HPDE6-E6E7 (cell line): ENCODE measurements around the gene MIXL1.
"Not testable (repeated sequence)": the region's sequence is repeated elsewhere in the genome, so short reads cannot be mapped to it uniquely, and the experiment has no call there.

Experiments used
- DNase-seq: peaks from one replicate; pipeline ENCODE4 v3.0.0; 2011; ENCODE audit warnings: missing footprints; ENCODE audit errors: extremely low spot score

MIXL1 gene

DNA sequence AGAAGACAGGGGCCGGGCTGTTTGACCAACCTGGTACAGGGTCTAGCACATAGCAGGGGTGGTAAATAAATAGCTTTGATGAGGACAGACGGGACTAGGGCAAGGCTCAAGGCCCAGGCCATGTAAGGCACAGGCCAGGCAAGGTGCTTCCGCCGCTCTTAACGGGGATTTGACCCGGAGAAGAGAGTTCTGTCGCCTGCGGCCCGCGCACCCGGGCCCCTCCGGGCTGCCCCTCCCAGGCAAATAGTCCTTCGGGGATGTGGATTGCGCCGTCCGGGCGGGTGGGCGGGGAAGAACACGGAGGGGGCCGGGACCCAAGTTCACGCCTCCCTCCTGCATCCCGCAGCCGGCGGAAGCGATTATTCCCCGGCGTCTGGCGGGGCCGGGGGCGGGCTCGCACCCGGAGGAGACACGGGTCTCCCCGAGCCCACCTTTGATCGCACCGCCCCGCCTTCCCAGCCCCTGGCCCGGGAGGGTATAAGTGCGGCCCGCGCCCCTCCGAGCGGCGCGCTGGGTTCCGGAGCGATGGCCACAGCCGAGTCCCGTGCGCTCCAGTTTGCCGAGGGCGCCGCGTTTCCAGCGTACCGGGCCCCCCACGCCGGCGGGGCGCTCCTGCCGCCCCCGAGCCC lies at the start of gene MIXL1:
Gene MIXL1, plus strand, starts transcription at position 508 of the 629 bp plus-strand sequence. Its CDS starts 18 bp downstream, at position 526.
- DNase-seq = no peak

DNA sequence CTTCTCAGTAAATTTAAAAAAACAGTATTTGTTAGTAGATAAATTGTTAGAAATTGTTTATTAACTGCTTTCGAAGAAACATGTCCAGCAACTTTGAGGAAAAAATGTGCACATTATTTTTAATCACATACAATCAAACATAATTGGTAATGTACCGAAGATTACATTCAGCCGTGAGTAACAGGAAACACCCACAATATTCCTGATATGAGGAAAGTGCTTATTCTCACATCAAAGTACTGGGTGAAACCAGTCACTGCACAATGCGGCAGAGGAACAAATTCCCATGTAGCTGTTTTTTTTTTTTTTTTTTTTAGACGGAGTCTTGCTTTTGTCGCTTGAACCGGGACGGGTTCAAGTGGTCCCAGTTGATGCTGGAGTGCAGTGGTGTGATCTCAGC lies 46.6 kb upstream of the MIXL1 start:
- DNase-seq = no peak

DNA sequence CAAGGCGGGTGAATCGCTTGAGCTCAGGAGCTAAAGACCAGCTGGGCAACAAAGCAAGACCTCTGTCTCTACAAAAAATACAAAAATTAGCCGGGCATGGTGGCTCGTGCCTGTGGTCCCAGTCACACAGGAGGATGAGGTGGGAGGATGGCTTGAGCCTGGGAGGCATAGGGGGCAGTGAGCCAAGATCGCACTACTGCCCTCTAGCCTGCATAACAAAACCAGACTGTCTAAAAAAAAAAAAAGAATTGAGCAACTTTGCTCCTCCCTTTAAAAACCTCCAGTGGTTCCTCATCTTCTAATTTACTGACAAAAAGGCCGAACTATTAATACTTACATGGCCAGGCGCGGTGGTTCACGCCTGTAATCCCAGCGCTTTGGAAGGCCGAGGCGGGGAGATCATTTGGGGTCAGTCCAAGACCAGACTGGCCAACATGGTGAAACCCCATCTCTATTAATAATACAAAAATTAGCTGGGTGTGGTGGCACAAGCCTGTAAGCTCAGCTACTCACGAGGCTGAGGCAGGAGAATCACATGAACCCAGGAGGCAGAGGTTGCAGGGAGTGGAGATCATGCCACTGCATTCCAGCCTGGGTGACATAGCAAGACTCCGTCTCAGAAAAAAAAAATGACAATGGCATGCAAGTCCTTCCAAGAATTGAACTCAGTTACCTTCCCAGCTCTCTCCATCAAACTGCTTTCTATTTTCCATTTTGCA lies 41.3 kb upstream of the MIXL1 start:
- no peak for DNase-seq

DNA sequence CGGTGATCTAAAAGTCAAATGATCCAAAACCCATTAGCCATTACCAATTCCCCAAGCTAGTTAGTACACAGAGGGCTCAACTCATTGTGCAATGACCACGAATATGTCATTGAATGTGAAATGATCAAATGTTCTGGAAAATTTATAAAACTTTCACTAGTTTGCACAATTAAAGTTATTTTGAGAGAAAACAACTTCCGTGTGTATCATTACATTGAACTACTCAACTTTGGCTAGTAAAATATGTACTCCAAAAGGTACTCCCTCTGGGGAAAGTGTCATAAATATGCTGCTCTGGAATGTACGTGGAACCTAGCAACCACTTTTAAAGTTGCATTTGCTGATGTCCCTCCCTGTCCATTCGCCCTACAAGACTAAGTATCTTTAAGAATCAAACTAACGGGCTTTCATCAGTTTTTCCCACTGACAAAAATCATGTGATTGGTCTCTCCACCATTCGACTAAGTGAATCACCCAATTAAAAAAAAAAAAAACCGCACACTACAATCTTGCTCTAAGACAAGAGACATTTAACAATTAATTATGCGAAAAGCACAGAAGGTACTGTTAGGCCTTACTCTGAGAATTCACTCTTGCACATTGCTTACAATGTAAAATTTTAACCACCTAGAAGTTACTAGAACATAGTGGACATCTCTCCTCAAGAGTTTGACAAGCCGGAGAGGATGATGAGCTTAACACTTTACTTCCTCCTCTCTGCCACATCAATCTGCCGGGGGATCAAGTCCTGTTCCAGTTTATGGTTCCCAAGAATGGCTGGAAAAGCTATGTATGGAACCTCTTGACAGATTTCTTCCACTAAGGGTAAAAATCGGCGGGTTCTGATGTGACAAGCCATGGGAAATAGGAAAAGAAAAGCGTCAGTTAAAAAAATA lies 38.1 kb upstream of the MIXL1 start:
- DNase-seq = no peak

DNA sequence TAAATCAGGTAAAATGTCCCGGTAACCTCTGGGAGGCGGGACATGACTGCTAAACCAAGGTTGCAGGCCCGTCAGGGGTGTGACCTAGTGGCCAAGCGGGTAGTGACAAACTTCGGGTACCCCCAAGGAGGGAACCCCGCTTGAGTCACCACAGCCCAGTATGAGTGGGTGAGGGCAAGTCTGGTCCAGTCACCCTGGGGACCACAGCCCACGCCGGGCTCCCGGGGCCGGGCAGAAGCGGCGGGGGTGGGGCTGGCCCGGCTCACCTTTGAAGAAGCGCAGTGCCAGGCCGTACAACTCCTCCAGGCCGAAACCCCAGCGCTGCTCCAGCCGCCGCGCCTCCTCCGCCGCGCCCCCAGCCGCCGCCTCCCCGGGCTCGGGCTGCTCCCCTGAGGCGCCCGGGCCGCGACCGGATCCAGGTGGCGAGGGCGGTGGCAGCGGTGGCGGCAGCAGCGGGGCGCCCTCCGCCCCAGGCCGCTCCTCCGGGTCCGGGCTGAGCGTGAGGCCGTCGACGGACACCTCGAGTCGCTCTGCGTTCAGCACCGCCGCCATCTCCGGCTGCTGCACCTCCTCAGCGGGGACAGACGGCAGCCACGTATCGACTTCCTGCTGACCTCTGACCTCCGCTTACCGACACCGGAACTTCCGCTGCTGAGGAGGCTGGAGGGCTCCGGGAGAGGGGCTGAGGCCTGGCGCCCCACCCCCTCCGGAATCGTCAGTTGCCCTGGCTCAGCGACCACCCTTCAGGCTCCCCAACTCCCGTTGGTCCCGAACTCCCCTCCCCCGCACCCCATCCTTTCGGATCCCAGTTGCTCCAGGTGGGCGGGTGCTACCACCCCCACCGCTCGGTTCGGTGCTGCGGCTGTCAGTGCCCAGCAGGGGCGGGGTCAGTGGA lies 37.1 kb upstream of the MIXL1 start, which contains the start of gene ACBD3:
Gene ACBD3, minus strand, starts transcription at position 618 of the 895 bp plus-strand sequence. Its CDS starts 66 bp downstream, at position 552.
- peak; percentile 55 for DNase-seq

DNA sequence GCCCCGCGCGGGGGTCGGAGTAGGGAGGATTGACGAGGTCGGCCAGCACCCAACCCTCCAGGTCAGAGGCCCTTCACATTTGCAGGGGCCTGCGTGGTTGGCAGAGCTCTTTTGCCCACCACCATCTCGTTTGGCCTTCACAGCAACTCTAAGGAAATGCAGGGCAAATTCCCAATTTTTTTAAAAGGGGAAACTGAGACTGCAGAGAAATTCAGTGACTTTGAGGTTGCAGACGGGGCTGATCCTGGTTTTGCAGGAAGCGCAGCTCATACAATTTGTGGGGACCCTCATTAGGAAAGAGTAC lies 36.5 kb upstream of the MIXL1 start:
- DNase-seq = no peak

DNA sequence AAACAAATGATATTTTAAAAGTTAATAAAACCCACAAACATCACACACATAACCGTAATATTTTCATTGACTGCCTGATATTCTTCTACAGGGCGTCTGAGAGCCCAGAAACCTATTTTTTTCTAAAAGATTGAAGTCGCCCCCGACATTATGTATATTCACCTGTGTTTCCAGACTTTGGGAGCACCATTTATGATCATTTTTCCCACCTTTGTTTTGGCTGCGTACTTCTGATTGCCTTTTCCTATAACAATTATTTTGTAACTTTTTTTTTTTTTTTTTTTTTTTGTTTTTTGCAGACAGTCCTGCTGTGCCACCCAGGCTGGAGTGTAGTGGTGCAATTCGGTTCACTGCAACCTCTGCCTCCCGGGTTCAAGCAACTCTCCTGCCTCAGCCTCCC lies 36.1 kb upstream of the MIXL1 start:
- DNase-seq = no peak

DNA sequence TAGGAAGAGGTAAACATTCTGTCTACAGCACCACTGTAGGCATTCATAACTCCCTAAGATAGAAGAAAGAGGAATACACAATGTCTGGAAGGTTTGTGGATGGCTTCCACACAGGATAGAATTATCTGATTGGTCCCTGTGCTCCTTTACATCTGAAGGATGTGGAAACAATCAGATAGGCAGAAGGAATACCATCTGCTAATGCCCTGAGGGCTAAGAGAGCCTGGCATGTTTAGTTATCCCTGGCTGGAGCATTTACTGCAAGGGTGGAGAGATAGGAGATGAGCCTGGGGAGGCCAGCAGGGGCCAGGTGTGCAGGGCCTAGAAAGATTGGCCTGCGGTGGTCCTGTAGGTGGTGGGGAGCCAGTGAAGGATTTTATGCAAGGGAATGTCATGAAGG lies 28.3 kb upstream of the MIXL1 start:
- DNase-seq = no peak

DNA sequence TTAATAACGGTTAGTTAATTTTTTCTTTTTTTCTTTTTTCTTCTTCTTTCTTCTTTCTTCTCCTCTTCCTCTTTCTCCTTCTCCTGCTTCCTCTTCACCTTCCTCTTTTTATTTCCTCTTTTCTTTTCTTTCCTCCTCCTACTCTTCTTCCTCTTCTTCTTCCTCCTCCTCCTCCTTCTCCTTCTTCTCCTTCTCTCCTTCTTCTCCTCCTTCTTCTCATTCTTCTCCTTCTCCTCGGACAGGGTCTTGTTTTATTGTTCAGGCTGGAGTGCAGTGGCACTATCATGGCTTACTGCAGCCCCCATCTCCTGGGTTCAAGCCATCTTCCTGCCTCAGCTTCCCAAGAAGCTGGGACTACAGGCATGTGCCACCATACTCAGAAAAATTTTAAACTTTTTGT lies 23.5 kb upstream of the MIXL1 start:
- DNase-seq = no peak

DNA sequence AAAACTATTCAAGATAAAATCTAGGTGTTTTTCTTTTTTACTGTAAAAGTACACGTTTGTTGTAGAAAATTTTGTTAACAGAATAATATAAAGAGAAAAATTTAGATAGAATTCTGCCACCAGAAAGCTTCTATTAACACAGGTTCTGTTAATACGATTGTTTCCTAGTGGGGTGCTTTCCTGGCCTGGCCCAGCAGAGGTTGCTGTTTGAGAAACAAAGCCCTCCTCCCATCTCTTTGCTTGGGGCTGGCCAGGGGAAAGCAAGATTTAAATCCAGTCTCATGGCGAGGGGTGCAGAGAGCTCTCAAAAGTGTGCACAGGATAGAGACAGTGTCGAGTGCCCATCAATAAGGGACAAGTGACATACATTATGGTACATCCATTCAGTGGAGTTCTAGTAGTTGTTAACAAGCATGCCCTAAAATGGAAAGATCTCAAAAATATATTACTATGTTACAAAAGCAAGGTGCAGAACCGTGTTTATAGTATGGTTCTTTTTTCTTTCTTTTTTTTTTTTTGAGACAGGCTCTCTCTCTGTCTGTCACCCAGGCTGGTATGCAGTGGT lies 22.4 kb upstream of the MIXL1 start:
- DNase-seq = no peak

DNA sequence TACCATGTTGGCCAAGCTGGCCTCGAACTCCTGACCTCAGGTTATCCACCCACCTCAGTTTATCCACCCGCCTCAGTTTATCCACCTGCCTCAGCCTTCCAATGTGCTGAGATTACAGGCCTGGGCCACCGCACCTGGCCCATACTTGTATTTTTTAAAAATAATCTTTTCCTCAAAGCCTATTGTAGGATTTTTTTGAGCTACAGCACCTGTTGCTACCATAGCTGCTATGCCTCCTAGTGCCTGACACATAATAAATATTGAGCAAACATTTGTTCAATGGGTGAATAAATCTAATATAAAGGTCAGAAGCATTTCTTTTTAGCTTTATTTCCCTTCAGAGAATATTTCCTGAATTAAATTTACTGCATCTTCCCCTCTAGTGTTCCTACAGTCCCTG lies 21.2 kb upstream of the MIXL1 start:
- DNase-seq = no peak

DNA sequence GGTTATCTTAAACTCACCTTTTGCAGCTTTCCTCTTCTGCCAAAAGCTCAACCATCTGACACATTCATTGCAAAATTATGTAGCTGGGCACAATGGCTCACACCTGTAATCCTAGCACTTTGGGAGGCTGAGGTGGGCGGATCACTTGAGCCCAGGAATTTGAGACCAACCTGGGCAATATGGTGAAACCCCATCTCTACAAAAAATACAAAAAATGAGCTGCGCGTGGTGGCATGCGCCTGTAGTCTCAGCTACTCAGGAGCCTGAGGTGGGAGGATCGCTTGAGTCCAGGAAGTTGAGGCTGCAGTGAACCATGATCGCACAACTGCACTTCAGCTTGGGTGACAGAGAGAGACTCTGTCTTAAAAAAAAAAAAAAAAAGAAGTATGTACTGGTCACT lies 20.8 kb upstream of the MIXL1 start:
- DNase-seq = not testable (repeated sequence)

DNA sequence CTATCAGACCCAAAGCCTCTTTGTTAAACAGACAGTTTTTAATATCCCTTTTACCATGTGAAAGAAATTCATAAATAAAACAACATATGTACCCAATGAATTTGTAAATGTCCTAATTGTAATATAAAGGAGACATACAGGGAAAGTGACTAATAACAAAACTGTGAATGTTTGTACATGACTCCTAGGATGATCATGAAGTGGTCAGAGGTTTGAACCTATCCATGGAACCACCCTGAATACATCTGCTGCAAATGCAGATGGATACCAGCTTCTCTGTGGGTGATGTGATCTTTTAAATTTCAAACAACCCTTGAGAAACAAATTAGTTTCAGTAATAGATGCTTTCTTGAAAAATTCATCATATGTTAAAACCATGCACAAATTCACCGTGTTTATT lies 20.2 kb upstream of the MIXL1 start:
- no peak for DNase-seq

DNA sequence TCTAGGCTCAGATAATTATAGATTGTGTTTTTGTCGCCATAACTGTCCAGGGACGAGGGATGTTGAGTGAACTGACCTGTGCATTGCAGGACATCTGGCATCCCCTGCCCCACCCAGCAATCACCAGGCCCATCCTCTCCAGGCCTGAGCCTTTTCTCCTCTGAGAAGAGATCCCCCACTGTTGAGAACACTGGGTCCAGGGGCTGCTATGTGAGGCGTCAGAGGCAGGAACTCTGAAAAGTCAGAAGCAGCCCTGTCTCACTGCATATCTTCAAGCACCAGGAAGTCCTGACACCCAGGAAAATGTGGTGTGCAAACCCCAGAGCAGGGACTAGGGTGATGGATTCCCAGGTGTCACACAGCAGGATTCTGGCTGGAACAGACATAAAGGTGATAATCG lies 19.8 kb upstream of the MIXL1 start:
- no peak for DNase-seq

DNA sequence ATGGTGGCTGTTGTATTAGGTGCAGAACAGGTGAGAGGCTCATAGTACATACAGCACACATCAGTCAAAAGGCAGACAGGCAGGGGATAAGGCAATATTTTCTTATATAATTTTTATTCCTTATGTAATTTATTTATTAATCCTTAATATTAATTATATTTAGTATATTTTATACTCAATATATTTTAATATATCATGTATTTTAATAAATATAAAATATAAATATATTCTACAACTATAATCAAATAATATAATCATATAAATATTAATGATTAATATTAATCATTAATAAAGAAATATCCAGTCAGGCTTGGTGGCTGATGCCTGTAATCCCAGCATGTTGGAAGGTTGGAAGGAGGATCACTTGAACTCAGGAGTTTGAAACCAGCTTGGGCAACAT lies 19.3 kb upstream of the MIXL1 start:
- no peak for DNase-seq

DNA sequence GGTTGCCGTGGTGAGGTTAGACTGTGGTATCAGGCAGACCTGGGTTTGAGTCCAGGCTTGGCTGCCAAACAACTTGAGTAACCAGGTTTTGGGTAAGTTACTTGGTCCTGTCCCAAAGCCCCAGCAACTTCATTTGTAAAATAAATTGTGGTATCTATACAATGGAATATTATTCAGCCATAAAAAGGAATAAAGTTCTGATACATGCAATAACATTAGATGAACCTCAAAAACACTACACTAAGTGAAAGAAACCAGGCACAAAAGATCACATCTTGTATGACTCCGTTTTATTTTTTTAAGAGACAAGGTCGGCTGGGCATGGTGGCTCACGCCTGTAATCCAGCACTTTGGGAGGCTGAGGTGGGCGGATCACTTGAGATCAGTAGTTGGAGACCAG lies 16.4 kb upstream of the MIXL1 start:
- no peak for DNase-seq

DNA sequence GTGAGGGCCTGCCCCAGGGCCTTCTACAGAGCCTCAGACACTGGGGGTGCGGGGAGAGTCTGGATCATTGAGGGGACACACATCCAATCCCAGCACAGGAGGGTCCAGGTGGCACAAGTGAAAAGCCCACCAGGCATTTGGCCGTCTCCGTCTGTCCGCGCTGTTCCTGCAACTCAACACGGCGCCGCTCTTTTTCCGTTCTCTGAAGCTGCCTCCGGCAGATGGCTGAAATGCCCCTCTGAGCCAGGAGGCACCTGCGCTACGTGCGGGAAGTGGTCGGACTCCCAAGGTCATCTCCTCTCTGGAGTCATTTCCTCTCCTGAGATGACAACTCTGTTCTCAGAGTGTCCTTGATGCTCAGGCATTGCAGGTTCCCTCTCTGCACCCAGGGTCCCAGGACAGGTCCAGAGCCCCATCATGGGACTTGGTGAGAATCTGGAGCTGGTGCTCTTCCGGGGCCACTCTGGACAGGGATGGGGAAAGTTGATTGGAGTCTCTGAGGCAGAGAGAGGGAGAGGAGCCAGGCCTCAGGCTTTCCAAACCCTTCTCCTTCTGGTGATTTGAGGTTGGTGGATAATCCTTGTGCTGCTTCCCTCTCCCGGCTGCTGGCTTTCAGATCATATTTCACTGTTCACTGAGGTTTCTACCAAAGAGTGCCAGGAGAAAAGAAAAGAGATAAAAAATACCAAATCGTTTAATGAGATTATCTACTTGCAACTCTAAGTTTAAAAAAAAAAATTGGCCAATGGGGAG lies 14.0 kb upstream of the MIXL1 start:
- no peak for DNase-seq

DNA sequence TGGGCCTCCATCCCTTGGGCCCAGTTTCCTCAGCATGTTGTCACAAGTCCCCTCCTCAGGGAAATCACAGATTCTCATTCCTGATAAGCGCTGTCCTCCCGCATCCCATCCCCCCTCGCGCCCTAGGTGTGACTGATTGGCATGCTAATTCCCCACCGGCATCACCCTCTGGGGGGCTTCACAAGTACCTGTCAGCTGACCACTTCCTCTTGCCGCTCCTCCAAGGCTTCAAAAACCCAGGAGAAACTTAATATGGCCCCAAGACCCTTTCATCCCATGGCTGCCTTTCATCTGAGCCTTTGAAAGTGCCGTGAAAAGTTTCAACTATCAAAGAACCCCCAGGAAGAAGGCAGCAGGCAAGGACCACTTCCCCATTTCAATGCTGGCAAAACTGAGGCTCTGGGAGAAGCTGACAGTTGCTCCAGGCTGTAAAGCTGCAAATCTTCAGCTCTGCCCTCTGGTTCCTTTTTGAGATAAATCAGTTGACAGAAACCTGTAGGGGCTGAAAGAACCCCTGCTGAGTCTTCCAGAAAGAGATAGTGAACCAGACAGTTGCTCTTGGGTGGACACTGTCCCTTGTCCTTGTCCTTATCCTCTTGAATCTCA lies 12.8 kb upstream of the MIXL1 start:
- no peak for DNase-seq

DNA sequence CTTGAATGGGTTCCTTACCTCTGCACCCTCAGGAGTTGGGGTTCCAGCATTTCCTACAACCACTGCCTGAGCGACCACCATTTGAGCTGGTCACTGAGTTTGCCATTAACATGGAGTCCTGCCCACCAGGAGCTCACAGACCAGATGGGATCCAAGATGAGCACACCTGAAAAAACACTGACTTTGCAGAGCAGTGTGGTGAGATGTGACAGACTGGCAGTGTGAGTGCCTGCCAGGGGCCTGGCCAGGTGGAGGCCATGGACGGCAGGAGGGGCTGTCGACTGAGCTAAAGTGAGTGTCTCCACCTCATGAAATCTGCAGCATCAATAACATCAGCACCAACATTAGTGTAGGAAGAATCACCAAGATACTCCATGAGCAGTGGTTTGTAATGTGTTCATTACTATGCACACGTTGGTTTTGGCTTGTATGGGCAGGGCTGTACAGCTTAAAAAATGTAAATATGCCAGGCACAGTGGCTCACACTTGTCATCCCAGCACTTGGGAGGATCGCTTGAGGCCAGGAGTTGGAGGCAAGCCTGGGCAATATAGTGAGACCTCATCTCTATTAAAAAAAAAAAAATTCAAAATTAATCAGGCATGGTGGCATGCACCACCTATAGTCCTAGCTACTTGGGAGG lies 12.2 kb upstream of the MIXL1 start:
- no peak for DNase-seq

DNA sequence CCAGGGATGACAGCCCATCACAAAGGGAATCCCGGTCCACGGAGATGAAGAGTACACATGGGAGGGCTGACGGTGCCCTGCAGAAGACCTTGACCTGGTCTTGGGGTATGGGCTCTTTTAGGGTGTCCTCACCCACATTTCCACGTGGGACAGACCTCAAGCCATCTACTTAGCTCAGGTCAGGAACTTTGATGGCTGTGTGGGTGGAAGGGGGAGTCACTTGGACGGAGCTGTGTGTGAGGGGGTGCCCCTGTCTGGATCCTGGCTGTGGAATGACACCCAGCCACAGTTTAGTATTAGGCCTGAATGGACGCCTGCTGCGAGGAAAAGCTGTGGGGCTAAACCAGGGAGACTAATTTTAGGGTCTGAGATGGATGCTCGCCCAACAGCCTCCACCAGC lies 10.9 kb upstream of the MIXL1 start:
- no peak for DNase-seq
